GM19238 (cell line): Measurements from ENCODE around the gene CYP1A2.
"Not testable (repeated sequence)": the region's sequence is repeated elsewhere in the genome, so short reads cannot be mapped to it uniquely, and the experiment has no call there.

Experiments
- DNase-seq: peaks from one replicate; pipeline ENCODE4 v3.0.0; 2011; ENCODE audit warnings: low spot score; ENCODE audit not compliant: insufficient read length

Gene CYP1A2, protein sequence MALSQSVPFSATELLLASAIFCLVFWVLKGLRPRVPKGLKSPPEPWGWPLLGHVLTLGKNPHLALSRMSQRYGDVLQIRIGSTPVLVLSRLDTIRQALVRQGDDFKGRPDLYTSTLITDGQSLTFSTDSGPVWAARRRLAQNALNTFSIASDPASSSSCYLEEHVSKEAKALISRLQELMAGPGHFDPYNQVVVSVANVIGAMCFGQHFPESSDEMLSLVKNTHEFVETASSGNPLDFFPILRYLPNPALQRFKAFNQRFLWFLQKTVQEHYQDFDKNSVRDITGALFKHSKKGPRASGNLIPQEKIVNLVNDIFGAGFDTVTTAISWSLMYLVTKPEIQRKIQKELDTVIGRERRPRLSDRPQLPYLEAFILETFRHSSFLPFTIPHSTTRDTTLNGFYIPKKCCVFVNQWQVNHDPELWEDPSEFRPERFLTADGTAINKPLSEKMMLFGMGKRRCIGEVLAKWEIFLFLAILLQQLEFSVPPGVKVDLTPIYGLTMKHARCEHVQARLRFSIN

GRCh38 chr15:74748322-74748946, at the start of gene CYP1A2:
Gene CYP1A2, plus strand, starts transcription at chr15:74748845. Its CDS starts 894 bp downstream, at chr15:74749739.
- DNase-seq: no peak

GRCh38 chr15:74709011-74709410, 39.6 kb upstream of the CYP1A2 start:
- DNase-seq: no peak

GRCh38 chr15:74709892-74710291, 38.8 kb upstream of the CYP1A2 start:
- DNase-seq: no peak

DNA sequence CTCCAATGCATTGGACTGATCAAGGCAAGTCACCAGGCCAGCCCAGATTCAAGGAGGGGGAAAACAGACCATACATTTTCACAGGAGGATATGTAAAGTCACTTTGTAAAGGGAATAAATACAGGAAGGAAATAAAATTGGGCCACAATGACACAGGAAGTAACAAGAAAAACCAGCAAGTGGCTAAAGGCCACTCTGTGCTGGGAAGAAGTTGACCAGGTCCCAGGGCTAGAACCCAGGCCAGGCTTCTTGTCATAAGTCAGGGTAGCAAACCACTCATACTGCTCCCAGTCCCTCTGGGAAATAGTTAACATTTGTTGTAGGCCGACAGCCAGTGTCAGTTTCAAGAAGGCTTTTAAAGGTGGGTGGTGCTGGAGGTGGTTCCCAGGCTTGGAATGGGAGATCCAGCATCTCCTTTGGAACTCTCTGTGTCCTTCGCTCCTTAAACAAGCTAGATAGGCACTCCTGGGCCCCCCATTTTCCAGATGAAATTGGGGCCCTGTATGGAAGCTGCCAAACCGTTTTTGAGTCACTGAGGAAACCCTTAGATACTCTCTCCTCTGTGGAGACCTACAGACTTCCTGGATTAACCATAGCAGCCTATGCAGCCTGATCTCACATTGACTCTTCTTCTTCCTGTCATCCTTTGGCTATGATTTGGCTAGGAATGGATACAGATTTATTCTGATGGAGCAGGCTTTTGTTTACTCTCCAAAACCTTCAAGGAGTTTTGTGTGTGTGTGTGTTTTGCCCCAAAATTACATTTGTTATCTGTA, 38.1 kb upstream of the CYP1A2 start:
- DNase-seq: no peak

DNA sequence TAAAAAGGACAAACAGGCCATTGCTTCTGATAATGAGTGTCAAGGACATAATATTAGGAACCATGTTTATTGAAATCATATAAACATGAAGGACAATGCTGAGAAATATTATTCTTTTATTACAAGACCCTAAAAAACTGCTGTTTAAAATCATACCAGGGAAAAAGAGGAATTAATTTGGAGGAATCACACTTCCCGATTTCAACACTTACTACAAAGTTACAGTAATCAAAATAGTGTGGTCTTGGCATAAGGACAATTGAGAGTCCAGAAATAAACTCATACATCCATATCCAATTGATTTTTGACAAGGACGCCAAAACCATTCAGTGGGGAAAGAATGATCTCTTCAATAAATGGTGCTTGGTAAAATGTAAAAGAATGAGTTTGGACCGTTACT, 36.3 kb upstream of the CYP1A2 start:
- DNase-seq: no peak

GRCh38 chr15:74716651-74717050, 32.0 kb upstream of the CYP1A2 start:
- DNase-seq: no peak

- DNase-seq: no peak
Observed at GRCh38 chr15:74722591-74722990, 26.1 kb upstream of the CYP1A2 start.

GRCh38 chr15:74723187-74723586, 25.5 kb upstream of the CYP1A2 start:
- DNase-seq: no peak

GRCh38 chr15:74723754-74724334, 24.8 kb upstream of the CYP1A2 start:
- peak; percentile 45 for DNase-seq

DNA sequence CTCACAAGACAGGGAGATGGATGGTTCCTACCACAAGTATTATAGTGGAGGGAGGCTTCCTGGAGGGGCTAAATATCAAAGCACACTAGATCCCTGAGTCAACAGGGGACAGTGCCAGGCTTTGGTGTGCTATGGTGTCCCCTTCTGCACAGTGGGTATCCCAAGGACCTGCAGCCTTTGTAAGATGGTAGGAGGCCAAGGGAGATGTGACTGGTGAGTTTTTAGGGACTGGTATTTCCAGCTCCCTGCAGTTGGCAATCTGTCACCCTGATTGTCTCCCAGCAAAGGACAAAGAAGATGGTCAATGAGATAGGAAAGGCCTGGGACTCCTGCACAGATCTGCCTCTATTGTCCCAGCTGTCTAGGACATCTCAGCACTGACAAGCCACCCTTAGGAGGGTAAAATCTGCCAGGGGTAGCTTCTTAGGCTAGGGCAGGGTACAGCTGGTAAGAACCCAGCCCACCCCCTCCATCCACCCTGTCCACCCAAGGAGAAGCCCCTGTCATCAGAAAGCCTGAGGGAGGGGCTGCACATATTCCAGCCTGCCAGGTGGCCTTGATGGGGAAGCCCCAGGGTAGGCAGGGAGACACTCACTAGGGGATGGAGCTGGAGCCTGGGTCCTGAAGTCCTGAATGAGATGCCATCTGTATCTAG, 23.9 kb upstream of the CYP1A2 start:
- DNase-seq: no peak

GRCh38 chr15:74725225-74725774, 23.3 kb upstream of the CYP1A2 start, which contains the start of gene CYP1A1:
Gene CYP1A1, minus strand, starts transcription at chr15:74725528. Its CDS starts 2,431 bp downstream, at chr15:74723097.
- no peak for DNase-seq

- peak; percentile 51 for DNase-seq
Observed at GRCh38 chr15:74725845-74726773, 22.5 kb upstream of the CYP1A2 start.

DNA sequence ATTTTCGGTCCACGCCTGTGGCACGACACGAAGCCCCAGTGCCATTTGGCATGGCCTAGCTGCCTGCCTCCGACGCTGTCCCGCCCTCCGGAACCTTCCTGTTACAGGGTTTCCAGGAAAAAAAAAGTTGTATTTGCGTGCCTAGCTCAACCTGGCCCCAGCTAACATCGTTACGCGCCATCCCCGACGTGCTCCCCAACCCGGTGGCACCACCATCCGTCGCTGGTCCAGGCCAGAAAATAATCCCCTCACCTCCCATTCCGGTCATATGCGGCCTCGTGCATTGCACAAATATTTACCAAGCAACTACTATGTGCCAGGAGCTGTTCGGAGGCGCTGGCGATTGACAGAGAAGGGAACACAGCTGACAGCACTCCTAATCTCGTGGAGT, 21.9 kb upstream of the CYP1A2 start:
- no peak for DNase-seq

DNA sequence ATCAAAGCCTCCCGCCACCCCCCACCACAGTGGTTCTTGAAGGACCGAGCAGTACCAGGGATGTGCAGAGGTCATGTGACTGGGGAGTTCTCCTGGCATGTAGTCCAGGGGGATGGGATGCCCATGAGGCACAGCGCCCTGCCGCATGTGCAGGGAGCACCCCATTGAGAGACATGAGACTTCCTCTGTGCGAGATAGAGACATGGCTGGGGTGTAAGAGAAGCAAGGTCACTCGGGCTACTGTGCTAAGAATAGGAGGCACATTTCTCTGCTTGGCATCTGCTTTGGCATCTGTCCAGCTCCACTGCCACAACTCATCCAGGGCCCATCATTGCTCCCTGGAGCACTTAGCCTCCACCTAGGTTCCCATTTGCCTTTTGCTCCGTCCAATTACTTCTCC, 20.9 kb upstream of the CYP1A2 start:
- no peak for DNase-seq

GRCh38 chr15:74728699-74729098, 19.9 kb upstream of the CYP1A2 start:
- not testable (repeated sequence) for DNase-seq

- DNase-seq: not testable (repeated sequence)
Observed at GRCh38 chr15:74729372-74729771, 19.3 kb upstream of the CYP1A2 start.

- DNase-seq: no peak
Observed at GRCh38 chr15:74730619-74731316, 17.9 kb upstream of the CYP1A2 start.

DNA sequence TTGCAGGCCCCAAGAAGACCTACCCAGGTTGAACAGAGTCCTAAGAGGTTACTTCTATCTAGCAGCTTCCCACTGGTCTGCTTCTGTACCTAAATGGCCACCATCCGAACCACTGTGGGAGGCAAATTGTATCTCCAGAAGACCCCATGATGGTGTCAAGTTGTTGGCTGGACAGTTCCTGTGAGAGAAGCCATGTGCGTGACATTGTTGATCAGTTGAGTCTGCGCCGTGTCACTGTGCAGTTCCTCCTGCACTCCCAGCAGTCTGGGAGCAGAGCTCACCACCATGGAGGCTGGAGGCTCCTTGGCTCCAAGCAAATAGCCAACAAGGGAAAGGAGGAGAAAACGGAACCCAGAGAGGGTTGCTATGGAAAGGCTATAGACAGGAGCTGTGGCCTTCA, 15.8 kb upstream of the CYP1A2 start:
- DNase-seq: no peak

DNA sequence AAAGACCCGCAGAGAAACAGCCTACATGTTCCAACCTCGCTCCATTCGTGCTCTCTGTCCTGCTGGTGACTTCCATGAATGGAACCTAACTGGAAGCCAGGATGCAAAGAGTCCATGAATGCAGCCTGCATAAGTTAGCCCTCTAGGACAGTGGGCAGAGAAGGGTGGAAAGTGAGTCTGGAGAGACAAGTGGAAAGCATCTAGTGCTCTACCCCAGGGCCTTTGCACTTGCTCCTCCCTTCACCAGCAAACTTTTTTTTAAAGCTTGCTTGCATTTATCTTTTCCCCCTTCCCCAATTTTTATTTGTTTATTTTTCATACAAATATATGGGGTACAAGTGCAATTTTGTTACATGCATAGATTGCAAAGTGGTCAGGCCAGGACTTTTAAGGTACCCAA, 15.4 kb upstream of the CYP1A2 start:
- DNase-seq: no peak
